ENCODE data around the gene CCL17. TPM values are rescaled to one million over a fixed set of nuclear protein-coding genes. Genes with fewer than 3 reads are reported as not detected.

The CCL17 gene
- total RNA-seq, 1 donor from 2014 or later = not detected

DNA sequence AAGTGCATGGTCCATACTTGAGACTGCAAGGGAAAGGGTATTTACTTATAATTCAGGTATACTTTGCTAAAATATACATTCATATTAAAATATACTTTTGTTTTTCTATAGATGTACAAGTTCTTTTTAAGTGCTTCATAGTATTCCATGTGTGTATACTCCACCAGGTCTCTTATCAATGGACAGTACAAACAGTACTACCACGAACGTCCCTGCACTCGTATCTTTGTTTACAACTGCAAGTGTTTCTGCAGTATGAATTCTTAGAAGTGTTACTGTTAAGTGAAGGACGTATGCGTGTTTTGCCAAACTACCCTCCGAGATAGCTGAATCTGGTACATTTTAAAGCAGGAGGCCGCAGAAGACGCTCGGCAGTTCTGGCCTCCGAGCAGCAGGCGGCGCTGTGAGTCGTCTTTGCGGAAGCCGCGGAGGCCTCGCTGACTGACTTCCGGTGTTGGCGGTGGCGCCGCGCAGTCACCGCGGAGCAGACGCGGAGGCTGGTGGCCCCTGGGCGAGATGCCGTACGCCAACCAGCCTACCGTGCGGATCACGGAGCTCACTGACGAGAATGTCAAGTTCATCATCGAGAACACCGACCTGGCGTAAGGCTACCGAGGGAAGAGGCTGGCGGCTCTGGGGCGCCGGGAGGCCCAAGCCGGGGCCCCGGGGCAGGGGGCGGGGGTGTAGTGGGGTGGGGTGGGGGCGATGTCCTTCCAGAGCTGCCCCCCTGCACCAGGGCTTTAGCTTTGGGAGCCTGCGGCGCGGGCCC is 57.8 kb downstream of the CCL17 start, which contains the start of gene POLR2C:
Gene POLR2C (plus strand): TSS at position 471 of the 769 bp plus-strand sequence. CDS start 46 bp downstream, at position 517.
- intact Hi-C loops (cut with DNase I) = no loop called here
- peak; percentile 92 for DNase-seq (ENCODE audit: low spot score)
- peak; percentile 95 for ATAC-seq

DNA sequence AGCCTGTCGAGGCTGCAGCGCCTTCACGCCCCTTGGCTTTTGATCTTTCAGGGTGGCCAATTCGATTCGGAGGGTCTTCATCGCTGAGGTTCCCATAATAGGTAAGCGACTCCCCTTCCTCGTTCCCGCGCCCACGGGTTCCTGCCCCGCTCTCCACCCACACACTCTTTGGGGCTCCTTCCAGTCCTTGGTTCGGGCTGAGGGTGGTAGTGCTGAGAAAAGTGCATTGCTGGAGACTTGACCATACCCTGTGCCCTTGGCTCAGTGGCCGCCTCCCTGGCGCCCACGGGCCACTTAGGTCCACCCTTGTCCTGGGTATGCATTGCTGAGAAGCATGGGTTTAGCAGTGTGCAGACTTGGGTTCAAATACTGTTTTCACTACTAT is 58.4 kb downstream of the CCL17 start:
- peak; percentile 50 for ATAC-seq
- no peak for DNase-seq (ENCODE audit: low spot score)
- intact Hi-C loops (cut with DNase I) = no loop called here

DNA sequence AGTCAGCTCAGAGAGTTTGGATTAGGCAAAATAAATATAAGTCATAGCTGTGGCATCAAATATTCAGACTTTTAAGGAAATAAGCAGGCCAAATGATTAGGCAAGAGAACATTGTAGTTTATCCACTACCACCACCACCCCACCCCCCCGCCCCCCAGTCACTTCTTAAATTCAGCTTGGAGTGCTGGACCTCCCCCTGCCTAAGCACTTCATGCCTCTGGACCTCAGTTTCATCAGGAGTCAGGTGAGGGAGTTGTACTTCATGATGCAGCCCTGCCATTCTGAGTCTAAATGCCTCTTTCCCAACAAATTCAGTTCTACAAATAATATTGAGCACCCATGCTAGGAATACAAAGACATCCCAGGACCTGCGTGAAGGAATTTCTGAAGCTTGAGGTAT is 60.0 kb downstream of the CCL17 start:
- DNase-seq (ENCODE audit: low spot score) = no peak
- no peak for ATAC-seq
- intact Hi-C loops (cut with DNase I) = no loop called here

Other genes with a start within 250 kb of the CCL17 start
- gene PSME3IP1, start 218.7 kb upstream of the CCL17 start, total RNA-seq = 80.5 TPM
- 26.3 TPM for gene RSPRY1, start 218.4 kb upstream of the CCL17 start, total RNA-seq
- 38.5 TPM for gene ARL2BP, start 159.5 kb upstream of the CCL17 start, total RNA-seq
- gene PLLP, start 120.1 kb upstream of the CCL17 start, total RNA-seq = 121 TPM
- gene CCL22, start 46.0 kb upstream of the CCL17 start, total RNA-seq = 0.13 TPM
- gene CX3CL1, start 32.3 kb upstream of the CCL17 start, total RNA-seq = 21.3 TPM
- gene CIAPIN1, start 42.6 kb downstream of the CCL17 start, total RNA-seq = 28.1 TPM
- 31.2 TPM for gene COQ9, start 42.7 kb downstream of the CCL17 start, total RNA-seq
- 42.6 TPM for gene POLR2C, start 57.9 kb downstream of the CCL17 start, total RNA-seq
- 22.6 TPM for gene DOK4, start 81.7 kb downstream of the CCL17 start, total RNA-seq
- 14.3 TPM for gene CCDC102A, start 131.8 kb downstream of the CCL17 start, total RNA-seq
- gene ADGRG5, start 137.9 kb downstream of the CCL17 start, total RNA-seq = 1.2 TPM
- gene ADGRG1, start 223.9 kb downstream of the CCL17 start, total RNA-seq = 47.4 TPM

All from sciatic nerve (tissue), 2 donors.